ENCODE measurements around the gene SLC7A7. TPM values are rescaled to one million over a fixed set of nuclear protein-coding genes. Genes with fewer than 3 reads are reported as not detected.
A peak's percentile ranks its signal among the peaks of the same experiment; 100 is the strongest.

Gene SLC7A7
- total and polyA plus RNA-seq, 2 of the 13 experiments (the other 11 are each of a cell fraction or from before 2014, with no cell fraction given) = 0.13 to 0.63 TPM

GRCh38 chr14:22821193-22822015 lies 6.2 kb upstream of the SLC7A7 start (continued):
- TF ChIP-seq NFKBIZ (CRISPR knock-in tag; IDR thresholded peaks at IDR 0.05) (peak; percentile 93), SAFB2 (CRISPR knock-in tag; IDR thresholded peaks at IDR 0.05; ENCODE audit: borderline replicate concordance, low read depth) (peak; percentile 70; the same call in 1 of the 2 replicates), TMF1 (CRISPR knock-in tag; IDR thresholded peaks at IDR 0.05; ENCODE audit: low read depth) (no peak), ZBTB7B (CRISPR knock-in tag; IDR thresholded peaks at IDR 0.05) (peak; percentile 81; the same call in 1 of the 2 replicates), GPN1 (CRISPR knock-in tag; IDR thresholded peaks at IDR 0.05; ENCODE audit: borderline replicate concordance) (no peak), ARID3A (IDR thresholded peaks at IDR 0.05; ENCODE audit: low read depth, low read length) (0 out of 2 replicates have a peak, but pooled peaks have one; percentile 17), CC2D1A (CRISPR knock-in tag; IDR thresholded peaks at IDR 0.05) (no peak), KDM2A (CRISPR knock-in tag; IDR thresholded peaks at IDR 0.05; ENCODE audit: borderline replicate concordance, low read depth) (peak; percentile 81; the same call in 1 of the 2 replicates), HOXD1 (CRISPR knock-in tag; IDR thresholded peaks at IDR 0.05) (no peak), NR2F2 (IDR thresholded peaks at IDR 0.05; ENCODE audit: borderline replicate concordance, low read depth) (no peak), REL (CRISPR knock-in tag; conservative IDR thresholded peaks at IDR 0.05) (no peak), ZFP62 (CRISPR knock-in tag; IDR thresholded peaks at IDR 0.05) (no peak), FIP1L1 (IDR thresholded peaks at IDR 0.05; ENCODE audit: borderline replicate concordance, insufficient read depth, low read depth, low read length) (no peak), ZNF383 (CRISPR knock-in tag; IDR thresholded peaks at IDR 0.05; ENCODE audit: borderline replicate concordance) (no peak), SIN3B (IDR thresholded peaks at IDR 0.05; ENCODE audit: low read length) (no peak), MEIS2 (CRISPR knock-in tag; IDR thresholded peaks at IDR 0.05) (peak; percentile 87), KAT8 (CRISPR knock-in tag; IDR thresholded peaks at IDR 0.05) (peak; percentile 70; the same call in 1 of the 2 replicates), ZNF776 (CRISPR knock-in tag; IDR thresholded peaks at IDR 0.05) (no peak; the same call in 1 of the 2 replicates), ZNF773 (CRISPR knock-in tag; IDR thresholded peaks at IDR 0.05; ENCODE audit: borderline replicate concordance) (no peak)
- TF ChIP-seq, protein P1, sequence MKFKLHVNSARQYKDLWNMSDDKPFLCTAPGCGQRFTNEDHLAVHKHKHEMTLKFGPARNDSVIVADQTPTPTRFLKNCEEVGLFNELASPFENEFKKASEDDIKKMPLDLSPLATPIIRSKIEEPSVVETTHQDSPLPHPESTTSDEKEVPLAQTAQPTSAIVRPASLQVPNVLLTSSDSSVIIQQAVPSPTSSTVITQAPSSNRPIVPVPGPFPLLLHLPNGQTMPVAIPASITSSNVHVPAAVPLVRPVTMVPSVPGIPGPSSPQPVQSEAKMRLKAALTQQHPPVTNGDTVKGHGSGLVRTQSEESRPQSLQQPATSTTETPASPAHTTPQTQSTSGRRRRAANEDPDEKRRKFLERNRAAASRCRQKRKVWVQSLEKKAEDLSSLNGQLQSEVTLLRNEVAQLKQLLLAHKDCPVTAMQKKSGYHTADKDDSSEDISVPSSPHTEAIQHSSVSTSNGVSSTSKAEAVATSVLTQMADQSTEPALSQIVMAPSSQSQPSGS (CRISPR knock-in tag; IDR thresholded peaks at IDR 0.05) = peak; percentile 83
- TF ChIP-seq, protein P2, sequence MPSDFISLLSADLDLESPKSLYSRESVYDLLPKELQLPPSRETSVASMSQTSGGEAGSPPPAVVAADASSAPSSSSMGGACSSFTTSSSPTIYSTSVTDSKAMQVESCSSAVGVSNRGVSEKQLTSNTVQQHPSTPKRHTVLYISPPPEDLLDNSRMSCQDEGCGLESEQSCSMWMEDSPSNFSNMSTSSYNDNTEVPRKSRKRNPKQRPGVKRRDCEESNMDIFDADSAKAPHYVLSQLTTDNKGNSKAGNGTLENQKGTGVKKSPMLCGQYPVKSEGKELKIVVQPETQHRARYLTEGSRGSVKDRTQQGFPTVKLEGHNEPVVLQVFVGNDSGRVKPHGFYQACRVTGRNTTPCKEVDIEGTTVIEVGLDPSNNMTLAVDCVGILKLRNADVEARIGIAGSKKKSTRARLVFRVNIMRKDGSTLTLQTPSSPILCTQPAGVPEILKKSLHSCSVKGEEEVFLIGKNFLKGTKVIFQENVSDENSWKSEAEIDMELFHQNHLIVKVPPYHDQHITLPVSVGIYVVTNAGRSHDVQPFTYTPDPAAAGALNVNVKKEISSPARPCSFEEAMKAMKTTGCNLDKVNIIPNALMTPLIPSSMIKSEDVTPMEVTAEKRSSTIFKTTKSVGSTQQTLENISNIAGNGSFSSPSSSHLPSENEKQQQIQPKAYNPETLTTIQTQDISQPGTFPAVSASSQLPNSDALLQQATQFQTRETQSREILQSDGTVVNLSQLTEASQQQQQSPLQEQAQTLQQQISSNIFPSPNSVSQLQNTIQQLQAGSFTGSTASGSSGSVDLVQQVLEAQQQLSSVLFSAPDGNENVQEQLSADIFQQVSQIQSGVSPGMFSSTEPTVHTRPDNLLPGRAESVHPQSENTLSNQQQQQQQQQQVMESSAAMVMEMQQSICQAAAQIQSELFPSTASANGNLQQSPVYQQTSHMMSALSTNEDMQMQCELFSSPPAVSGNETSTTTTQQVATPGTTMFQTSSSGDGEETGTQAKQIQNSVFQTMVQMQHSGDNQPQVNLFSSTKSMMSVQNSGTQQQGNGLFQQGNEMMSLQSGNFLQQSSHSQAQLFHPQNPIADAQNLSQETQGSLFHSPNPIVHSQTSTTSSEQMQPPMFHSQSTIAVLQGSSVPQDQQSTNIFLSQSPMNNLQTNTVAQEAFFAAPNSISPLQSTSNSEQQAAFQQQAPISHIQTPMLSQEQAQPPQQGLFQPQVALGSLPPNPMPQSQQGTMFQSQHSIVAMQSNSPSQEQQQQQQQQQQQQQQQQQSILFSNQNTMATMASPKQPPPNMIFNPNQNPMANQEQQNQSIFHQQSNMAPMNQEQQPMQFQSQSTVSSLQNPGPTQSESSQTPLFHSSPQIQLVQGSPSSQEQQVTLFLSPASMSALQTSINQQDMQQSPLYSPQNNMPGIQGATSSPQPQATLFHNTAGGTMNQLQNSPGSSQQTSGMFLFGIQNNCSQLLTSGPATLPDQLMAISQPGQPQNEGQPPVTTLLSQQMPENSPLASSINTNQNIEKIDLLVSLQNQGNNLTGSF (CRISPR knock-in tag; IDR thresholded peaks at IDR 0.05) = peak; percentile 98
- TF ChIP-seq, protein P3, sequence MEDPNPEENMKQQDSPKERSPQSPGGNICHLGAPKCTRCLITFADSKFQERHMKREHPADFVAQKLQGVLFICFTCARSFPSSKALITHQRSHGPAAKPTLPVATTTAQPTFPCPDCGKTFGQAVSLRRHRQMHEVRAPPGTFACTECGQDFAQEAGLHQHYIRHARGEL (CRISPR knock-in tag; IDR thresholded peaks at IDR 0.05) = no peak

Data from HepG2 (cell line).